Panc1 (cell line): ENCODE measurements around the gene TSNAXIP1.

ENCODE experiments used
- CTCF ChIP-seq: fragments of 450-650 bp; IDR thresholded peaks from 2 replicates; pipeline ENCODE4 v1.5.1; 2017; ENCODE audit warnings: mild to moderate bottlenecking
- POLR2AphosphoS5 ChIP-seq: IDR thresholded peaks from 2 replicates; pipeline ENCODE4 v1.6.1; 2012; ENCODE audit warnings: mild to moderate bottlenecking, low read depth, low read length, moderate library complexity
- REST ChIP-seq, 2 experiments: IDR thresholded peaks; 2 replicates each; pipeline ENCODE4 v1.6.1; 2011 to 2012; ENCODE audit warnings: low read depth in 2 of 2, control low read depth in 1 of 2, low read length in 1 of 2, mild to moderate bottlenecking in 1 of 2, moderate library complexity in 1 of 2; ENCODE audit not compliant: insufficient read depth in 1 of 2
- TCF7L2 ChIP-seq: IDR thresholded peaks from 2 replicates; pipeline ENCODE4 v1.6.1; 2011; ENCODE audit warnings: mild to moderate bottlenecking, low read depth, low read length, inconsistent platforms

GRCh38 chr16:67807148-67807682, 526 bp downstream of the TSNAXIP1 start:
- TF ChIP-seq CTCF: no peak; the same call in 1 of the 2 replicates
- no peak for TF ChIP-seq TCF7L2
- TF ChIP-seq REST (IDR thresholded peaks at IDR 0.05; ENCODE audit: insufficient read depth in 1 of 2, low read depth in 2 of 2, low read length in 1 of 2): no peak
- no peak for TF ChIP-seq POLR2AphosphoS5
